ENCODE measurements around the gene HENMT1.

The HENMT1 gene

DNA sequence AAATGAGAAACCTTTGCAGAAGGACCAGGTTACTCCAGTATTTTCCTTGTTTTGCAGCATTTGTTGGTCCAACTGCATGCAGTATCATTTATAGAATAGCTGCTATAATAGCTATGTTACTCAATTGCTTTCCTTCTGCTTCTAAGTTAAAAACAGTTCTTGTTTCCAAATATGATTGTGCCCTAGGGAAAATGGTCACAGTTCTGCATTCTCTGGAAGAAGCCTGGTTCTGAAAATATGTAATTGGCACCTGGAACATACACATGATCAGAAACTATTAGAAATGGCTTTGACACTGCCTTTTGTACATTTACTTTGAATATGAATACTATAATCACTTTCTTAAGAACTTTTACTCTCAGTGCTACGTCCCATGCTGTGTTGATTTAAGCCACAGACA, 33.6 kb downstream of the HENMT1 start:
- DNase-seq: no peak

DNA sequence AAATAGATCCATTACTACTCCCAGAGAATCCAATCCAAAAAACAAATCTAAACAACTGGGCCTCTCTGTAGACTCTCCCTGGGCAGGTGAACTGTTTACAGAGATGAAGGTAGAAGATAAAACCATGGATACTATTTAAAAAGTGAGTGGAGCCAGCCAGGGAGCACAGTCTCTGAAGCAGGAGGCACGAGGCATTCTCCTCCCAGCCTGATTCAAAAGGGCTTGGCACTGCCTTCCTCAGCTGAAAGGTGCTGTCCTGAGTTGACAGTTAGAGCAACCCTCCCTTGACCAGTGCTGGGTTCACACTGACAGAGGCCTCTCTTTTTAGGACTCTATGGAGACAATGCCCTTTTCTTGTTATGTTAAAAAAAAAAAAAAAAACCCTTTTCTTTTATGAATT, 36.8 kb downstream of the HENMT1 start:
- no peak for DNase-seq

DNA sequence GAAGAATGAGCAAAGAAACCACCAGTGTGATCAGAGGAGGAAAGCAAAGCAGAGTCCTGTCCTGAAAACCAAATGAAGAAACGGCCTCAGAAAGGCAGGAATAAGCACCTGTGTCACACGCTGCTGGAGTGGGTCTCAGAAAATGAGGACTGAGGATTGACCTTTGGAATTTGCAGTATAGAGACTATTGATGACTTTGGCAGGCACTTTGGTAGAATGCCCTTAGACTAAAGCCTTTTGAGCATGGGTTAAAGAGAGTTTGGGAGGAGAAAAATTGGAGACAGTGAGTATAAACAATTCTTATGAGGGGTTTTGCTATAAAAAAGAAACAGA, 43.2 kb downstream of the HENMT1 start:
- DNase-seq: no peak

DNA sequence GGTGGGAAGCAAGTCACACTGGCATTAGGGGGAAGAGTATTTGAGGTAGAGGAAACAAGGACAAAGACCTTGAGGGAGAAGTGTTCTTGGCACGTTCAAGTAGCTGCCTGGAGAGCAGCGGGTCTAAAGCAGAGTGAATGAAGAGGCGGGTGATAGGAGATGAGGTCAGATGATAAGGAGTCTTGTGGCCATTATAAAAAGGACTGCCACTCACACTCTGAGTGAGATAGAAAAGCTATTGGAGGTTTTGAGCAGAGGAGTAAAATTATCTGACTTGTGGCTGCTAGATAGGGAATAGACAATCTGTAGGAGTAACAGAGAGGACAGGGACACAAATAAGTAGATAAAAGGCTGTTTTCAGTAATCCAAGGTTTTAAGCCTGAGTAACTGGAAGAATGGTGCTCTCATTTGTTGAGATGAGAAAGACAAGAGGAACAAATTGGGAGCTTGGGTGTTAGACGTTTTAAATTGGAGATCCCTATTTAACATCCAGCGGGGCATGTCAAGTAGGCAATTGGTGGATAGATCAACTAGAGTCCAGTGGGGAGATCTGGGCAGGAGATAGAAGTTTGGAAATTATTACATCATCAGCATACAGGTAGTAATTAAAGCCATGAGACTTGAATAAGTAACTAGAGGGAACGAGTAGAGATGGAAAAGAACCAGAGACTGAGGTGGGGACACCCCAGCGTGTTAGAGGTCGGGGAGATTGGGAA, 43.7 kb downstream of the HENMT1 start:
- DNase-seq: no peak

DNA sequence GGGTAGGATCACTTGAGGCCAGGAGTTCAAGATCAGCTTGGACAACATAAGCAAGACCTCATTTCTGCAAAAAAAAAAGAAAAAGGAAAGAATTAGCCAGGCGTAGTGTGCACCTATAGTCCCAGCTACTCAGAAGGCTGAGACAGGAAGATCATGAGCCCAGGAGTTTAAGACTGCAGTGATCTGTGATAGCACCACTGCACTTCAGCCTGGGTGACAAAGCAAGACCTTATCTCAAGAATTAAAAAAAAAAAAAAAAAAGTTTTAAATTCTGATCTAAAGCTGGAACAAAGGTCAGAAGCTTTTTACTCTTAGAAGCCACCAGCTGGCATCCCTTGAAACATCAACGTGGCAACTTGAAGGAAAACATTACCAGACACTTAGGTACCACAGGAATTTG, 45.3 kb downstream of the HENMT1 start:
- DNase-seq: no peak

DNA sequence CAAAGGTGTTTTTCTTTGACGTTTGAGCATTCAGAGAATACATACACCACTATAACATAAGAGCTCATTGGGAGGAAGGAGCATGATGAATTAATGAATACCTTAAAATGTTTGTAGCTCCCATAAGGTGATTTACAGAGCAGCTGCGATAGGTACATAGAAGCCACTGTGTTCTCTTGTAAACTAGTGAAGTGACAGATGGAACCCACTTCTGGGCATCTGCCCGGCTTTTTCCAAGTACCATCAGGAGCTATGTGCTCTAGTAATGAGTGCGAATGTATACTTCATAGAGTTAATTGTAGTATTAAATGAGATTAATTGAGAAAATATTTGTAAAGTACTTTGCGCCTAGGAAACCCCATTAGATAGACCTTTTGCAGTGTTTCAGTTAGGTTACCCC, 48.4 kb downstream of the HENMT1 start:
- no peak for DNase-seq

DNA sequence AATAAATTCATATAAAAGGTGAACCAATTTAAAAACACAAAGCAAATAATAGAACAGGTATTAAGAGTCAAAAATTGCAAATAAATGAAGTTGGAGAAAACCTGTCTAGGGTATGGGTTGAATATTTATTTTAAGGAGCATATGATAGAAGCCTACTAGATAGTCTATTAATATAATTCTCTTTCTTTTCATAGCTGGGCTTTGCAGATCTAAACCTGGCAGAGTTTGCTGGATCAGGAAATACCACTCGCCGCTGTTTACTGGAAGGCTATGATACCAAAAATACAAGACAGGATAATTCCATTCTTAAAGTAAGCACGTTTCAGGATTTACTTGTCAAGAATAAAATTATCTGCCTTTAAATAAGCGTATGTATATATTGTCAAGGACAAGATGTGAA, 48.9 kb downstream of the HENMT1 start:
- no peak for DNase-seq

DNA sequence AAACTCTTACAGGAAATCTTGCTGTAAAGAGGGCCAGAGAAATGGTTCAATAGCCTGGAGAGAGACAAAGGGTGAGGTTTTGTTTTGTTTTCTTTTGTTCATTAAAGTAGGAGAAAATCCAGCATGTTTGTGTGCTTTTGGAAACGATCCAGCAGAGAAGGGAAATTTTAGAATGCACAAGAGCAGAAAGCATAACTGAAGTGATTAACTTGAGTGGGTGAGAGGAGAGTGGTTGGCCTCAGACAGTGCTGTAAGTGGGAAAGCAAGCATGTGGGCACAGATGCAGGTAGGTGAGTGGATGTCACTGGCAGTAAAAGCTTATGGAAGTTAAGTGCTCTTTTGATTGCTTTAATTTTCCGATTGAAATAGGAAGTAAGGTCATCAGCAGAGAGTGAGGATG, 50.8 kb downstream of the HENMT1 start:
- DNase-seq: no peak

DNA sequence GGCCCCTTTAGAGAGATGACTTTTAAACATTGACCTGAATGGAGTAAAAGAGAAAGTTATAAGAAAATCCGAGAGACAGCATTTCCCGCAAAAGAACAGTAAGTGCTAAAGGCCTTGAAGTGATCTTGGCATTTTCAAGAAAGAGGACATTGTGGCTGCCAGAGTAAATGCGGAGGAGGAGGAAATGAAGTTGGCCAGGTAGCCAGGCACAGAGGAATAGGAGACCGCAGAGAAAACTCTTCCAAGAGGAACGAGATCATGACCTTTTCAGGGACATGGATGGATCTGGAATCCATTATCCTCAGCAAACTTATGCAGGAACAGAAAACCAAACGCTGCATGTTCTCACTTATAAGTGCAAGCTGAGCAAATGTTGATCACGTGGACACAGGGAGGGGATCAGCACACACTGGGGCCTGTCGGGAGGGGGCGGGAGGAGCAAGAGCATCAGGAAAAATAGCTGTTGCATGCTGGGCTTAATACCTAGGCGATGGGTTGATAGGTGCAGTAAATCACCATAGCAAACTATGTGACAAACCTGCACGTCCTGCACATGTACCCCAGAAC, 51.3 kb downstream of the HENMT1 start:
- no peak for DNase-seq

DNA sequence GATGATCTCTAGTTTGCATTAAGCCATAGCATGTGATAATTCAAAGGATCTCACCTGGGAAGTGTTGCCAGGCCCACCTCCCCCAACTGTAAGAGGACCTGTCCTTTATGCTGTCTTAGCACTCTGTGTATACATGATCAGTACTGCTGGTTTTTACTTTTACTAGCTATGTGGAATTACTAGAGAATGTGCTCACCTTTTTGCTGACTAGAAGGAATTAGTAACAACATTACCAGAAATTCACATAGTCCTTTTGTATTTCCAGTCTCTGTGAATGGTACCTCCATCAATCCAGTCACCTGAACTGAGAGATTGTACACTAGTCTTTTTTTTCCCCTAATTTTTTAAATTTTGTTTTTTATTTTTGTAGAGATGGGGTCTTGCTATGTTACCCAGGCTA, 54.4 kb downstream of the HENMT1 start:
- no peak for DNase-seq

DNA sequence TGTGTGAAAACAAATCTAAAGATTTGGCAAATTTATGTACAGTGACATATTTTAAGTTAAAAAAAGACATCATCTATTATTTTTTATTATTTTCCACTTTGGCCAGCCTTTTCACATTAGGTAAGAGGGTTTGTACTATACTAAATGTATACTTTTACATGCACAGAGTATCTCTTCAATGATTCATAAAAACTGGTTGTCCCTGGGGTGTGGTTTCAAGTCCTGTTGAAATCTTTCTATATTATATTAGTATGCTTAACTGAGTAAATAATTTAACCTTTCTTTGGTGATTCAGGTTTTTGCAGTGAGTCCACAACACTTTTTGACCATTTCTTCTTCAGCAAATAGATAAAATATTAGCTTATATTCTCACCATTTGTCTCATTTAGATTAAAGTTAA, 55.3 kb downstream of the HENMT1 start:
- DNase-seq: no peak

DNA sequence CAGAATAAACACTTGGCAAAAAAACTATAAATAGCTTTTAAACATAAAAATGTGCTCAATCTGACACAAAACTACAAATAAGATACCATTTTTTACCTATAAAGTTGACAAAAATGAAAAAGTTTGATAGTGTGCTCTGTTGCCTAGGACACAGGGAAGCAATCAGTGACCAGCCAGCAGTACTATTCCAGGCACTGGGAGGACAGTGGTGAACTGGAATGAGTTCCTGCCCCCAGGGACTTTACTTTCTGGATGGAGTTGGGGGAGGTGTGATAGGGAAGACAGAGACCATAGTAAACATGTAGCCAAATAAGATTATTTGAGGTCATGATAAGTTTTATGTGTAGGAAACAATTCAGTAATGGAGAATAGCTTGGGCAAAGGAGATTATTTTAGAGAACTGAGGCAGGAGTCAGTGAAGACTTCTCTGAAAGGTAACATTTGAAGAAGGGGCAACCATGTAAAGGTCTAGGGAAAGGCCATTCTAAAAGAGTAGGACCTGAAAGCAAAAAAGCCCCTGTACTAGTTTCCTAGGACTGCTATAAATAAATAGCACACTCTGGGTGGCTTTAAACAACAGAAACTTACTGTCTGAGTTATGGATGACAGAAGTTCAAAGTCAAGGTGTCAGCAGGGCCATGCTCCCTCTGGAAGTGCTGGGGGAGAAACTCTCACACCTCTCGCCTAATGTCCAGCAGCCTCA, 59.0 kb downstream of the HENMT1 start:
- no peak for DNase-seq

DNA sequence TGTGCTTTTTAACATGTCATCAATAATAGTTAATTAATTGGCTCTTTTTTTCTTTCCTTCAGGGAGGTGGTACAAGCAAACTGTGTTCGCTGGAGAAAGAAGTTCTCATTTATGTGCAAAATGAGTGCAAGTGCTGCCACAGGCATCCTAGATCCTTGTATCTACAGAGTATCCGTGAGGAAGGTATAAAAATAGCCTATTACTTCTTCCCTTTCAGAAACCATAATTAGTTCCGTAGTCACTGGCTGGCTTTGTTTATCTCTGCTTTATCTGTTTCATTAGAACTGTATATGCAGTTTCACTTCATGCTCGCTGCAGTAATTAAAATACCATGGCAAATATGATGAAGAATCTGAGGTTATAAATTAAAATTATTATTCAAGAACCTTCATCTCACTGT, 60.4 kb downstream of the HENMT1 start:
- no peak for DNase-seq

DNA sequence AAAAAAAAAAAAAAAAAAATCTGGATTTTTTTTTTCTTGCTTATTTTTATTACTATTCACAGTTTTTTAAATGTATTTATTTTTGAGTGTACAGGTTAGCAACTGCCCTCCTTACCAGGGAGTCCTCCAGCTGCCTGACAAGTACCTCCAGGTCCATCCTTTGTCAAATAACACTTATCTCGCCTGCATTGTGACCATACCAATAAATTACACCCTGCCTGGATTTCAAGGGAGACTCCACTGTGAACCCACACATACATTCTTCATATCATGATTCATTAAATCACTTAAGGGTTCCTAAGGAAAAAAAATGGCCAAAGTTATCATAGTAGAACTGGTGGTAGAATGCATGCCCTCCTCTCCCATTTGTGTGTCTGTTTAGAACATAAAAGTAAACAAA, 62.6 kb downstream of the HENMT1 start:
- no peak for DNase-seq

Data from Kasumi-1 (cell line).